Epithelial cell of prostate (primary cell): ENCODE data around the gene FAM9C.
"Not testable (repeated sequence)": the region's sequence is repeated elsewhere in the genome, so short reads cannot be mapped to it uniquely, and the experiment has no call there.

Source experiments
- DNase-seq: peaks from one replicate; pipeline ENCODE4 v3.0.0-alpha.2; 2011; ENCODE audit warnings: low read depth, low spot score
- H3K27ac ChIP-seq: fragments of 450-650 bp; 2 replicates; pipeline ENCODE4 v1.5.1; 2017; ENCODE audit warnings: mild to moderate bottlenecking

FAM9C gene

GRCh38 chrX:13046141-13046855 lies 1.9 kb upstream of the FAM9C start:
- no peak for DNase-seq

DNA sequence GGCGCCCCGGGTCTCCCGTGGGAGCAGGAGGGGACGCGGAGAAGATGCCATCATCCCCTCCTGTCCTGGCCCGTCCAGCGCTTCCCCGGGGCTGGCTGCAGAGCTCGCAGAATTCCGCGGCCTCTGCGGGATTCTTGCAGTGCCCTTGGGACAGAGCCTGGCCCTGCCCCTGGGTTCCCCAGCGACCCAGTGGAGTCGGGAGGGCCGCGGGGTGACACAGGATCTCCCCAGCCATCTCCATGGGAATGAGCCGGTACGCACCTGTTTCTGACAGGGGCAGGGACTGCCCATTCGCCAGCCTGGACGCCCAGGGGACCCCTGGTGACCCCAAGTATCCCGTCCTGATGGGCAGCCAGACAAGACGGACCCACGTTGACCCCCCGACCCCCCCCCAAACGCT lies 482 bp downstream of the FAM9C start:
- H3K27ac ChIP-seq = no peak overlapping the region
- DNase-seq = no peak

More at GRCh38 chrX:13046141-13046855, 1.9 kb upstream of the FAM9C start:
- H3K27ac ChIP-seq = no peak overlapping the region

DNA sequence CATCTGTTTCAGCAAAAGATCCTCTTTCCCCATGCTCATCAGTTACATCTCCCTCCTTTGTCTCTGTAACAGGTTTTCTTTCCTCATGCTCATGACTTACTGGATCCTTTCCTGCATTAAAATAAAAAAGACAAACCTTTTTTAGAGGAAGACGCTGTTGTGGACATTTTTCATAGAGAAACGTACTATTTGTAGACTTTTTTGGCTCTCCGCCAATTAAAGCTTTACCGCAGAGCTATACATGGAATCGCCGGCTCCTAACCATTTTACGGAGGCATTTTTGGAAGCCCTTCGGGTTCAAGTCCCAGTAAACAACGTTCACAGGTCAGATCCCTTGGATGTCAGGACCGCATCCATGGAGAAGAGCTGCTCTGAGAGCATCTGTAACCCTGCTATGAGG lies 1.3 kb downstream of the FAM9C start:
- H3K27ac ChIP-seq = no peak overlapping the region
- DNase-seq = no peak

DNA sequence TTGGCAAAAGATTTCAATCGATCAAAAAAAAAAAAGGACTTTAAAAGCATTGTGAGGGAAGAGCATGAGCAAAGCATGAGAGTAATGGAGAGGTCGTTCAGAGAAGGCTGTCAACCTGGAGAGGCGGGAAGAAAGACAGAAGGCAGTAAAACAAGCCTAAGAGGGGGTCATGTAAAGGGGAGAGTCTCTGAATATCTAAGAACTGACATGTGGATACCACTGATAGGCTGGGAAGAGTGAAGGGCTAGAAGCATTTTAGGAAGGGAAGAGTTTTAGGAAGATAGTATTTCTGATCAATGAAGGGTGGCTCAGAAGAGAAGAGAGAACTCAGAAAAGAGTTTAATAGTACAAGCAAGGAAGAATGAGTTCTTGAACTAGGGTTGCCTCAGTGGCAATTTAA lies 7.5 kb downstream of the FAM9C start:
- no peak for DNase-seq
- H3K27ac ChIP-seq = no peak overlapping the region

GRCh38 chrX:13033193-13033592 lies 11.2 kb downstream of the FAM9C start:
- DNase-seq = no peak
- no peak overlapping the region for H3K27ac ChIP-seq

DNA sequence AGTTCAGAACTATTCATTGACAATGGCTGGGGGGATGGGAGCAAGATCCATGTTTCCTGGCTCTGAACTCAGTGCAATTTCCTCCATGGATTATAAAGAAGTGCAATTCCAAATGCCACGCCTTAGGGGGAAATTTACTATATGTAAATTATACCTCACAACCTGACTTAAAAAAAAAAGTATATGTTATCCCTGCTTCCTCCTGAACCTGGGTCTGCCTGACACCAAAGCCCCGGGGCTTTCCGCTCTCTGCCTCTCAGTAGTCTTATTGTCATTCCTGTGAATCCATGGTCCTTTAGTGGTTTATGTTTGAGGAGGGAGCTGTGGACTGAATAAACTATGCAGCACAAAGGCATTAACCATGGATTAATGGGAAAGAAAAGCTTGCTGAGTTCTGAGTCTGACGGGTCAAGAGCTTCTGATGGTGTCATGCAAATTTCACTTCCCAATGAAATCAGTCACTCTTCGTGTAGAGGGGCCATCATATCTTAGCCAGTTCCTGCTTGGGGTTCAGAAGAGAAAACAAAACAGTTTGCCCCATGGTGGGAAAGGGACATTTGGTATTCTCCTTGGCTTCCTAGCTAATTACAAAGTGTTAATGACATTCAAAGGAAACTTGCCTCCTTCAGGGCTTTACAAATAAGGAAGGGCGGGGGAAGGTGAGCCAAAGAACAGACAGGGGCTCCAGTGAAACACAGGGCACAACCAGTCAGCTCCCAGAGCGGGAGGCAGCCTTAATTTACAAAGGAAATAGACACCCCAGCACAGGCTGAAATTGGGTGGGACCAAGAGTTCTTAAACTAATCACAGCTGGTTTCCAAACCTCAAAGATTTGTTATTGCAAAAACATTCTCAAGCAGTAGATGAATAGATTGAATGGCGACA lies 14.3 kb downstream of the FAM9C start:
- no peak for DNase-seq
- peak overlapping the region; percentile 71 for H3K27ac ChIP-seq

DNA sequence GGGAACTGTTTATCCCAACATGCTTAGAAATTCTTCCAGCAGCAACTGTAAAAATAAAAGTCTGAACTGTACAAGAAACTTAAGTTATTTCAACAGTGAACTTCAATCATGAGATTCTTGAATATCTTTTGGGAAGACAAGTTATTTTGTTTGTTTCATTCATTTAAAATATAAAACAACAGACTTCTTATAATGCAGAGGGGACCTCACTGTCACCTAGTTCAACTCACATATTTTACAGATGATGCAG lies 14.9 kb downstream of the FAM9C start:
- peak overlapping the region; percentile 71 for H3K27ac ChIP-seq
- DNase-seq = no peak

DNA sequence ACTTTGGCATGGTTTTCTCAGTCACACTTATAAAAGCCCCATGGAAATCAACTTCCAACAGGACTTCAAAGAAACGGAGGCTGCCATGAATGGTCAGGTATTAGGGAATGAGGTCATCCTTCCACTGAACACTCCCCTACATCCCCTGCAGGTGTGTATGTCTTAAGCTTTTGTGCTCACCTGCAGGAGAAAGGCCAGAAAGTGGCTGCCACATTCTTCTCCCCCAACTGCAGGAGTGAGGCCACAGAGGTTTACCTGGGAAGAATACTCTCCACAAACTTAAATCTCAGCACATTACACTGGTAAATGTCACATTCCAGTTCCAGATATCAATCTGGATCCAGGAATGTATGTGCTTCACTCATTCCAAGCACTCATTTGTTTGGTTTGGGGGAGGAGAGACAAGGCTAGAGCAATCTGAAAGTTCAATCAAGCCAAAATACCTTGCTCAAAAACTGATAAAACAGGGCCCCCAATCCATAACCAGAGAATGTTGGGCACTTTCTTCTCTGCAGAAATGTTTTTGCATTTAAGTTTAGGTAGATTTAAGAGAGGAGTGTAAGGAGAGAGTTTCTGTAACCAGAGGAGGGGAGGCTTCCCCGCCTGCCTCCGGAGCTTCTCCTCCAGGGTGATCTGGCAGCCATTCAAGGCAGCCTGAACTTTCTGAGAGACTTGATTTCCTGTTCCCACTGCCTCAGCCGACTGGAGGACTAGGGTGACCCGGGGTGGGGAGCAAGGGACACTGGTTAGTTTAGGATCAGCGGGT lies 15.4 kb downstream of the FAM9C start:
- peak overlapping the region; percentile 71 for H3K27ac ChIP-seq
- DNase-seq = no peak

DNA sequence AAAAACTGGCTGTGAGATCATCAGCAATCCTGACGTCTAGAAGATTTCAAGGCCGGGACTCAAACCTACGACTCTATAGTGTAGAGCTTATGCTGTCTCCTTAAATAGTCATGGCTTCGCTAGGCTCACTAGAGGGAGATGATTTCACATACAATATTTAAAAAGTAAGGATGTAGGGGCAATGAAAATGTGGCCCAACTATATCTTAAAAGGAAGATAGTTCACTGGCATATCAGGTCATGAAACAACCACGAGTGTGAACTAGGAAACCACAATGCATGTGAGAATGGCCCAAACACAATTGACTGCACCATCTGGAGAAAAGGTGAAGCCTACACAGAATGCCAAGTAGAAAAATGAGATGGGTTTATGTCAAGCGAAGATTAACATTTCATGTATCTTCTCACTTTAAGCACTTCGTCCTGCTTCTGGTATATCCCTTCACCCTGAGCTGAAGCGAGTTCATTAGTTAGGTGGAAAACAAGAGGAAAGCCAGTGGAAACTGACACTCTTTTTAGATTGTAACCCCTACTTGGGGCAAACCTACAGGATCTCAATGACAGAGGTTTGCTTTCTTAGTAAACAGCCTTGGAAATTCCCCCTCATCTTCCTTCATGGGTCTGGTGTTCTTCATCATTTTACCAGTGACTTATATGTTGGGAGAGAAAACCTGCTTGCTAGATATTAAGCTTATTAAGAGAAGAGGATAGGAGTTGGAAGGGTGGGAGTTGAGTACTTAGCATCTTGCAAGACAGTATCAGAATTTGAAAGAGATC lies 17.4 kb downstream of the FAM9C start:
- H3K27ac ChIP-seq = no peak overlapping the region
- DNase-seq = no peak

DNA sequence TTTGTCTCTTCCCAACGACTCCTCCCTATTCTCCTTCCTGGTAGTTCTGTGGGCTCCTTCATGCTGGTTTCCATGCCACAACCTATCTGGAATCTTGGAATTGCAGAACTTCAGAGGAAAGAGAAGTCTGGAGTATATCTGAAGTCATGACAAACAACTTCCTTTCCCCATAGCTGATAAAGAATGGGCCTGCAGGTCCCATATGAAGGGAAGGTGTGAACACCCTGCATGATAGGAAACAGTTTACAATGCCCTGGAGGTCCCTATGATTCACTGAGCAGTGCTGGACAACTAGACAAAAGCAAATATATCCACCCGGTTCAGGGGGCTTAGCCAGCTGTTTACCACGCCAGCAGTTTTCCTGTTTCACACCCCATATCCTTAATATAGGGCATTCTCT lies 19.4 kb downstream of the FAM9C start:
- no peak for DNase-seq
- no peak overlapping the region for H3K27ac ChIP-seq

DNA sequence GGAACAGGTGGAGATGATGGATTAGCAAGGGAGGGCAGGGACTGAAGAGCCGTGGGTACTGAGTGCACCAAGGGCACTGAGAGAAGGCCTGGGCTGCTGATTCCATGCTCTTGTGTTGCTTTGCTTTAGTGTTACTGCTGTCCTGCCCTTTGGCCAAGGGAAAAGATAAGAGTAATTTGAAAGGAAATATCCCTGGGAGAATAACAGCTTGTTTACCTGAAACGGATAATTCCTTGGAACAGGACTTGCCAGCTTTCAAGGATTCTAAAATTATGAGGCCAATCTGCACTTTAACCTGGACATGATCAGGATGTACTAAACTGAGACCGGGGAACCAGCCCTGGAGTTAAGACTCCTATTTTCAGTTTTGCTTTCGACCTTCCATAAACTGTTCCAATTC lies 20.4 kb downstream of the FAM9C start:
- no peak for DNase-seq
- H3K27ac ChIP-seq = no peak overlapping the region

DNA sequence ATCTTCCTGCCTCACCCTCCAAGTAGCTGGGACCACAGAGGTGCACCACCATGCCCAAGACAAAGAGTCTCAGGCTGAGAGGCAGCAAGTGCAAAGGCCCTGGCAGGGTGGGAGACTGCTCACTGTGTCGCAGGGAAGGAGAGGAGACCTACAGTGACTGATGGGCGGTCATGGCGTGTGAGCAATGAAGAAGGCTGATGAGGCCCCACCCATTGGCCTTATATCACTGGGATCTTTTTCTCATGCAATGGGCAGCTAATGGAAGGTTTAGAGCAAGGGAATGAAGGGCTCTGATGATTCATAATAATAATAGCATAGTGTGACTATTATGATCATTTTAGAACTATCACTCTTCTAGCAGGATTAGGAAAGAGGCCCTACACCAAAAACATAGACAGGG lies 20.9 kb downstream of the FAM9C start:
- no peak for DNase-seq
- no peak overlapping the region for H3K27ac ChIP-seq

- DNase-seq = no peak
- no peak overlapping the region for H3K27ac ChIP-seq
Measured at GRCh38 chrX:13022926-13023325, 21.5 kb downstream of the FAM9C start.

- not testable (repeated sequence) for DNase-seq, H3K27ac ChIP-seq
Measured at GRCh38 chrX:13016731-13017130, 27.7 kb downstream of the FAM9C start.

DNA sequence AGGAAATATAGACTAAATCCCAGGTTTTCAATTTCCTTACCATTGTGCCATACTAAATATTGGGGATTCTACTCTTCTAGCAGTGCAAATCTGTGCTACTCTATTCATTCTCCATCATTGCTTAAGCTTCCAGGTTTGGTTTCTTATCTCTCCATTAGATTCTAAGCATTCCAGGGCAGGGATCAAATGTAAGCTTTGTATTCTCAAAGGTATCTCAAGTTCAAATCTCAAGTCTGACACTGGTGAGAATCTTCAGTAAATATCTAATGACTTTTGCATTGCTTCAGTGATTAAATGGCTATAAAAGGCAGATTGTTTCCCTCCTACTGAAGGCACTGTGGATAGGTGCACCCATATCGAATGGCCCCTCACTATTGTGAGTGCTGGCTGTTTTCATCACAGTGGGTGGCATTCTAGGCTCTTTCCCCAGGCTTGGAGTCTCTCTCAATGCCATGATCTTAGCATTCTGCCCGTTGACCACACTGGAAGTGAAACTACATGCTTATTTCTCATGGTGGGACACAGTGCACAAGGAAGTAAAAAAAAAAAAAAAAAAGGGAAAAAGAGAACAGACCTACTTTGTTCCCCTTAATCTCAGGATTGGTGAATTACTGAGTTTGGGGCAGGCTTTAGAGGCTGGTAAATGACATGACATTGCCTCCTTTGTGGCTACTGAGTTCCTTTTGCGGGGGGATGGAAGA lies 28.7 kb downstream of the FAM9C start:
- DNase-seq = no peak
- no peak overlapping the region for H3K27ac ChIP-seq

GRCh38 chrX:13014111-13015096 lies 30.0 kb downstream of the FAM9C start:
- no peak for DNase-seq
- peak overlapping the region; percentile 58 for H3K27ac ChIP-seq

DNA sequence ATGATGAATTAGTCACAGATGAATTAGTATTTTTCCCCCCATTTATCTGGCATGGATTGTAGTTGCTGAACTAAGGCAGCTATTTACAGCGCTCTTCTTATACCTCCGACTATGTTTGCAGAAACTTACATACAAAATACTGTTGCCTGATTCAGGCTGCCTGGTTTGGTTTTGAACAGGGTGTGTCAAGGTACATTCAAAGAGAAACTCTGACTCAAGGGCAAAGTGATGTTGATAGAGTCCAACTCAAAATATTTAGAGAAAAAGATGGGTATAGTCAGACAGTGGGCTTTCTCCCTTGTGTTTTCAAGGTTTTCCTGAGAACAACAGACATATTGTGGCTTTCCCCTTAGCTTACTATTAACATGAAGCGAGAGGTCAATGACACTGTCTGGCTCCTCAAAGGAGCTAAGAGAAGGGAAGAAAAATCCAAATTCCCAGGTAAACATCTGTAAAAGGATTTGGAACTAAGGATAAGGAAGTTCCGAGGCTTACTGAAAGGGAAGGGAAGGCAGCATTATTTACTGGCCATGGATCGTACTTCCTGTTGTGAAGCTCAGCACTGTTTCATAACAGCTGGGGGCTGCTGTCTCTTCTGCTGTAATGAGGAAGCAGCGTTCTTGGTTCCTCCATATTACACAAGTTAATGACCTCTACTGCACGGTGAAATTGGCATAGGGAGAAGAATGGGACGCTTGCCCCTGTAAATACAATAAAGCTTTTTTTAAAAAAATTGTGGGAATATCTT lies 30.9 kb downstream of the FAM9C start:
- no peak for DNase-seq
- H3K27ac ChIP-seq = peak overlapping the region; percentile 58

DNA sequence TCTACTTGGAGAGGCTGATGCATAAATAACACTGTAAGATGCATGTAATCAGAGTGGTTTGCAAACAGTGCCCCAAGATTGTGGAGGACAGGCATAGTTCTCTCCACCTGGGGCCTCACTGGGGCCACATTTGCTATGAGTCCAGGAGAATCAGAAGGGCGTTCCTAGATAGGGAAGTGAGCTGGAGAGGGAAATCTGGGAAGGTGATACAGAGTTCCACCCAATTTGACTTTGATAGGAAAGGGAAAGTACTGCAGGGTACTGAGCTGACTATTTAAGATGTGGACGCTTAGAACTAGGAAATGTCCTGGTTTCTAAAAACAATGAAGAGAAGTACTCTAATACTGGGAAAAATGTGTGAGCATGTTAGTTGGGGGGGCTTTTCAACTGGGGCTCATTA lies 33.9 kb downstream of the FAM9C start:
- DNase-seq = no peak
- no peak overlapping the region for H3K27ac ChIP-seq
